K562 (cell line): ENCODE measurements around the gene TANGO6.

Experiments used
- CTCF ChIP-seq, 3 experiments: IDR thresholded peaks in 2 of 3; conservative IDR thresholded peaks in 1 of 3; 2 replicates each; pipeline ENCODE4 v1.5.1; 2011 to 2012; ENCODE audit warnings: low read length in 3 of 3, mild to moderate bottlenecking in 3 of 3, control low read depth in 2 of 3, improper control_type of control experiment in 1 of 3, inconsistent platforms in 1 of 3, low read depth in 1 of 3, mixed read lengths in 1 of 3, moderate library complexity in 1 of 3; ENCODE audit not compliant: insufficient read depth in 2 of 3
- MAFF ChIP-seq: IDR thresholded peaks from 2 replicates; pipeline ENCODE4 v1.6.1; 2012; ENCODE audit warnings: low read length, improper control_type of control experiment
- MAZ ChIP-seq, 2 experiments: fragments of 450-650 bp in 1 of 2; sonication (generic) in 1 of 2; formaldehyde crosslinking; IDR thresholded peaks in 1 of 2; conservative IDR thresholded peaks in 1 of 2; 2 replicates each; pipeline versions ENCODE4 v1.4.0 to v1.5.0; 2020; ENCODE audit warnings: mild to moderate bottlenecking in 1 of 2, missing genetic modification reagents in 1 of 2
- PCBP2 ChIP-seq: fragments of 200-400 bp; formaldehyde crosslinking; IDR thresholded peaks from 2 replicates; pipeline ENCODE4 v1.6.1; 2018; ENCODE audit warnings: low read length, low read depth, mild to moderate bottlenecking, moderate library complexity; ENCODE audit not compliant: poor library complexity, severe bottlenecking
- POLR2A ChIP-seq: fragments of 450-650 bp; conservative IDR thresholded peaks from 2 replicates; pipeline ENCODE4 v1.6.1; 2016
- RBM39 ChIP-seq: fragments of 200-400 bp; formaldehyde crosslinking; optimal IDR thresholded peaks from 2 replicates; pipeline ENCODE3; 2018; ENCODE audit warnings: low read depth, low read length
- RERE ChIP-seq: sonication (generic); formaldehyde crosslinking; IDR thresholded peaks from 2 replicates; pipeline ENCODE4 v1.8.0; 2023; ENCODE audit warnings: missing genetic modification reagents, mild to moderate bottlenecking, borderline replicate concordance
- REST ChIP-seq, 2 experiments: fragments of 450-650 bp; formaldehyde crosslinking in 1 of 2; IDR thresholded peaks; 2 replicates each; pipeline versions ENCODE4 v1.4.0 to v1.6.1; 2014 to 2020; ENCODE audit warnings: mild to moderate bottlenecking in 2 of 2, borderline replicate concordance in 1 of 2, low read depth in 1 of 2
- SMC3 ChIP-seq: conservative IDR thresholded peaks from 2 replicates; pipeline ENCODE4 v1.6.1; 2011; ENCODE audit warnings: low read depth, low read length, improper control_type of control experiment; ENCODE audit not compliant: insufficient read depth
- TAF7 ChIP-seq: fragments of 450-650 bp; IDR thresholded peaks from 2 replicates; pipeline ENCODE4 v1.6.1; 2016; ENCODE audit warnings: missing genetic modification characterization, missing compliant biosample characterization
- ZNF277 ChIP-seq: fragments of 250-450 bp; sonication (Bioruptor Pico); IDR thresholded peaks from 2 replicates; pipeline ENCODE4 v1.8.0; 2022; ENCODE audit warnings: inconsistent platforms, mild to moderate bottlenecking, moderate library complexity, borderline replicate concordance
- TF ChIP-seq, protein P1 (sequence below): IDR thresholded peaks from 3 replicates; pipeline ENCODE4 v1.6.1; 2011; ENCODE audit warnings: borderline replicate concordance, mild to moderate bottlenecking, moderate library complexity; ENCODE audit not compliant: insufficient read length; ENCODE audit errors: extremely low read depth

GRCh38 chr16:68851601-68852000 lies 8.3 kb downstream of the TANGO6 start:
- no peak for TF ChIP-seq POLR2A
- TF ChIP-seq MAFF: no peak
- TF ChIP-seq CTCF (IDR thresholded peaks at IDR 0.05 in 2 of 3, conservative IDR thresholded peaks at IDR 0.05 in 1 of 3; ENCODE audit: insufficient read depth in 2 of 3, low read depth in 1 of 3, low read length in 3 of 3): no peak
- TF ChIP-seq RBM39: no peak
- TF ChIP-seq RERE (CRISPR knock-in tag): no peak
- no peak for TF ChIP-seq SMC3
- TF ChIP-seq MAZ (CRISPR knock-in tag; conservative IDR thresholded peaks at IDR 0.05 in 1 of 2, IDR thresholded peaks at IDR 0.05 in 1 of 2): no peak
- TF ChIP-seq TAF7 (tag): no peak
- TF ChIP-seq REST (IDR thresholded peaks at IDR 0.05; ENCODE audit: borderline replicate concordance): no peak
- no peak for TF ChIP-seq REST (CRISPR knock-in tag; IDR thresholded peaks at IDR 0.05; ENCODE audit: low read depth)
- no peak for TF ChIP-seq ZNF277
- no peak for TF ChIP-seq PCBP2
- TF ChIP-seq, protein P1, sequence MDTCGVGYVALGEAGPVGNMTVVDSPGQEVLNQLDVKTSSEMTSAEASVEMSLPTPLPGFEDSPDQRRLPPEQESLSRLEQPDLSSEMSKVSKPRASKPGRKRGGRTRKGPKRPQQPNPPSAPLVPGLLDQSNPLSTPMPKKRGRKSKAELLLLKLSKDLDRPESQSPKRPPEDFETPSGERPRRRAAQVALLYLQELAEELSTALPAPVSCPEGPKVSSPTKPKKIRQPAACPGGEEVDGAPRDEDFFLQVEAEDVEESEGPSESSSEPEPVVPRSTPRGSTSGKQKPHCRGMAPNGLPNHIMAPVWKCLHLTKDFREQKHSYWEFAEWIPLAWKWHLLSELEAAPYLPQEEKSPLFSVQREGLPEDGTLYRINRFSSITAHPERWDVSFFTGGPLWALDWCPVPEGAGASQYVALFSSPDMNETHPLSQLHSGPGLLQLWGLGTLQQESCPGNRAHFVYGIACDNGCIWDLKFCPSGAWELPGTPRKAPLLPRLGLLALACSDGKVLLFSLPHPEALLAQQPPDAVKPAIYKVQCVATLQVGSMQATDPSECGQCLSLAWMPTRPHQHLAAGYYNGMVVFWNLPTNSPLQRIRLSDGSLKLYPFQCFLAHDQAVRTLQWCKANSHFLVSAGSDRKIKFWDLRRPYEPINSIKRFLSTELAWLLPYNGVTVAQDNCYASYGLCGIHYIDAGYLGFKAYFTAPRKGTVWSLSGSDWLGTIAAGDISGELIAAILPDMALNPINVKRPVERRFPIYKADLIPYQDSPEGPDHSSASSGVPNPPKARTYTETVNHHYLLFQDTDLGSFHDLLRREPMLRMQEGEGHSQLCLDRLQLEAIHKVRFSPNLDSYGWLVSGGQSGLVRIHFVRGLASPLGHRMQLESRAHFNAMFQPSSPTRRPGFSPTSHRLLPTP: no peak
